Measurements from ENCODE around the gene C12orf76.
"Not testable (repeated sequence)": the region's sequence is repeated elsewhere in the genome, so short reads cannot be mapped to it uniquely, and the experiment has no call there.

DNA sequence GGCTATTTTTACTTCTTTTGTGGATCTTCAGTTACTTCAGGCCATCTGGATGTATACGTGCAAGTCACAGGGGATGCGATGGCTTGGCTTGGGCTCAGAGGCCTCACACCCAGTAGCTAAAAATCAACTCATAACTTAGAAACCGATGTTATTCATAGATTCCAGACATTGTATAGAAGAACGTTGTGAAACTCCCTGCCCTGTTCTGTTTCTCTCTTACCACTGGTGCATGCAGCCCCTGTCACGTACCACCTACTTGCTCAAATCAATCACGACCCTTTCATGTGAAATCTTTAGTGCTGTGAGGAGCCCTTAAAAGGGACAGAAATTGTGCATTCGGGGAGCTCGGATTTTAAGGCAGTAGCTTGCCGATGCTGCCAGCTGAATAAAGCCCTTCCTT lies 1.3 kb upstream of the C12orf76 start:
- not testable (repeated sequence) for TF ChIP-seq CTCF, POLR2A (IDR thresholded peaks at IDR 0.05)

Data from tibial nerve (tissue), 3 donors.